ENCODE measurements around the gene PUDP.
"Not testable (repeated sequence)": the region's sequence is repeated elsewhere in the genome, so short reads cannot be mapped to it uniquely, and the experiment has no call there.

DNA sequence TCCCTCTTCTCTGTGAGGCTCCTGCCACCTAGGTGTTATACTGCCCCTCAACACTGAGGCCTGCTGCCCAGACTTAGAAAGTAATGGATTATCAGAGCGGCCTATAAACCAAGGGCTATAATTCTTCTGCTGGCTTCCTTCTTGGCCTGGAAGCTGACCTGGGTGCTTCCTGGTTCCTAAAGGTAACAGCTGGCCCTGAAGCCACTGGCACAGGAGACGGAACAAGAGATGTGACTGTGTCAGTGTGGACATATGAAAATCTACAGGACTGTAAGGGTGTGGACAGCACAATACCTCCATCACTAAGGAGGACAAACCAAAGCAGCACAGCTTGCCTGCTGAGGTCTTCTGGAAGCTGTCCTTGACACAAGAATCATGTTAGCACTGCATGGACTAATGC is 52.3 kb downstream of the PUDP start:
- not testable (repeated sequence) for TF ChIP-seq EZH2 (IDR thresholded peaks at IDR 0.05; ENCODE audit: borderline replicate concordance, low read length)
- TF ChIP-seq, protein P1, sequence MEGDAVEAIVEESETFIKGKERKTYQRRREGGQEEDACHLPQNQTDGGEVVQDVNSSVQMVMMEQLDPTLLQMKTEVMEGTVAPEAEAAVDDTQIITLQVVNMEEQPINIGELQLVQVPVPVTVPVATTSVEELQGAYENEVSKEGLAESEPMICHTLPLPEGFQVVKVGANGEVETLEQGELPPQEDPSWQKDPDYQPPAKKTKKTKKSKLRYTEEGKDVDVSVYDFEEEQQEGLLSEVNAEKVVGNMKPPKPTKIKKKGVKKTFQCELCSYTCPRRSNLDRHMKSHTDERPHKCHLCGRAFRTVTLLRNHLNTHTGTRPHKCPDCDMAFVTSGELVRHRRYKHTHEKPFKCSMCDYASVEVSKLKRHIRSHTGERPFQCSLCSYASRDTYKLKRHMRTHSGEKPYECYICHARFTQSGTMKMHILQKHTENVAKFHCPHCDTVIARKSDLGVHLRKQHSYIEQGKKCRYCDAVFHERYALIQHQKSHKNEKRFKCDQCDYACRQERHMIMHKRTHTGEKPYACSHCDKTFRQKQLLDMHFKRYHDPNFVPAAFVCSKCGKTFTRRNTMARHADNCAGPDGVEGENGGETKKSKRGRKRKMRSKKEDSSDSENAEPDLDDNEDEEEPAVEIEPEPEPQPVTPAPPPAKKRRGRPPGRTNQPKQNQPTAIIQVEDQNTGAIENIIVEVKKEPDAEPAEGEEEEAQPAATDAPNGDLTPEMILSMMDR (IDR thresholded peaks at IDR 0.05; ENCODE audit: low read length): not testable (repeated sequence)

Measured in OCI-LY1 (cell line).